Adipocyte (in vitro differentiated cells): ENCODE results near the gene CNPY1.

ENCODE experiments used
- DNase-seq: peaks from one replicate; pipeline ENCODE4 v3.0.0-alpha.2; 2015; ENCODE audit warnings: low read depth
- H3K27me3 ChIP-seq: replicated peaks from 2 replicates; pipeline ENCODE4 v1.7.0; 2013; ENCODE audit warnings: mild to moderate bottlenecking, low read length, moderate library complexity; ENCODE audit not compliant: control insufficient read depth, insufficient read depth
- H3K36me3 ChIP-seq: 2 replicates; pipeline ENCODE4 v1.7.0; 2013; ENCODE audit warnings: low read length, mild to moderate bottlenecking, moderate library complexity; ENCODE audit not compliant: control insufficient read depth, insufficient read depth, severe bottlenecking
- H3K4me1 ChIP-seq: 2 replicates; pipeline ENCODE4 v1.7.0; 2013; ENCODE audit warnings: mild to moderate bottlenecking, low read length, moderate library complexity; ENCODE audit not compliant: control insufficient read depth, insufficient read depth
- H3K4me3 ChIP-seq: 2 replicates; pipeline ENCODE4 v1.7.0; 2013; ENCODE audit warnings: mild to moderate bottlenecking, low read length, moderate library complexity
- H3K9ac ChIP-seq: 2 replicates; pipeline ENCODE4 v1.7.0; 2013; ENCODE audit warnings: mild to moderate bottlenecking, low read length, moderate library complexity
- H3K9me3 ChIP-seq: 2 replicates; pipeline ENCODE4 v1.7.0; 2013; ENCODE audit warnings: mild to moderate bottlenecking, low read length, moderate library complexity; ENCODE audit not compliant: control insufficient read depth

Gene CNPY1

DNA sequence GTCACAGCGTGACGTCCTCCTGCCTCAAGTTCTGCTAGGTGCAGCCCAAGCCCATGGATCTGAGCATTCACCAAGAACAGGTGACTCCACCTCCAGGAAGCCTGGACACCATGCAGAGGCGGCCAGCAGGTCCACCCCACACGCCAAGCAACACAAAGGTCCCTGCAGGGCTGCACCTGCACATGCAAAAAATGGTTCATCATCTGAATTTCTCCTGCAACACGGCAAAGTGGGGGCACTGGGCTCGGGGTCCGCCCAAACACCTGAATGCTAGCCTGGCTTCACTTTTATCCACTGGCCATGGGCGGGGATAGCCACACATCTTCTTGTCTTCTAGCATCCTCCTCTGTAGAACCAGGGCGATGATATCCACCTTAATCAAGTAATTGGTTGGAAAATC, 28.9 kb downstream of the CNPY1 start:
- Histone ChIP-seq H3K4me3 (no peak overlapping the region), H3K9ac (no peak overlapping the region), H3K9me3 (peaks cover 3% of the 10 kb centered on the region), H3K36me3 (no peaks in the 10 kb centered on the region), H3K4me1 (no peaks in the 10 kb centered on the region), H3K27me3 (peaks cover 49% of the 10 kb centered on the region)
- no peak for DNase-seq

DNA sequence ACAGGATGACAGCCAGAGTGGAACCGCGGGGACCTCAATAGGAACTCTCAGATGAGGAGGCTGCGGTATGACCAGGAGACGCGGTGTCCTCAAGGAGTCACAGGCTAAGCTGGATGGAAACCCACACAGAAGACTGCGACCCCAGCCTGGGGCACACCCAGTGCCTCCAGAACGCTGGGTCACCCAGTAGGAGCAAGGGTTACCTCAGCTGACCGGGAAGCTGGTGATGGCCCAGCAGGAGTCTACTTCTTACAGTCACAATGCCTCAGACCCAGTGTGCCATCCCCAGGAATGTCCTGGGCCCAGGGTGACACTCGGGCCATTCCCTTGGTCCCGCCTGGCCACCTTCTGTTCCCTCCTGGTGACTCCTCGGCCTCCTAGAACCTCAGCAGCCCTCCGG, 29.9 kb downstream of the CNPY1 start:
- H3K9me3 ChIP-seq: peaks cover 3% of the 10 kb centered on the region
- H3K4me1 ChIP-seq: no peaks in the 10 kb centered on the region
- H3K27me3 ChIP-seq: peaks cover 54% of the 10 kb centered on the region
- no peak overlapping the region for H3K4me3 ChIP-seq
- no peak for DNase-seq
- H3K36me3 ChIP-seq: no peaks in the 10 kb centered on the region
- H3K9ac ChIP-seq: no peak overlapping the region

DNA sequence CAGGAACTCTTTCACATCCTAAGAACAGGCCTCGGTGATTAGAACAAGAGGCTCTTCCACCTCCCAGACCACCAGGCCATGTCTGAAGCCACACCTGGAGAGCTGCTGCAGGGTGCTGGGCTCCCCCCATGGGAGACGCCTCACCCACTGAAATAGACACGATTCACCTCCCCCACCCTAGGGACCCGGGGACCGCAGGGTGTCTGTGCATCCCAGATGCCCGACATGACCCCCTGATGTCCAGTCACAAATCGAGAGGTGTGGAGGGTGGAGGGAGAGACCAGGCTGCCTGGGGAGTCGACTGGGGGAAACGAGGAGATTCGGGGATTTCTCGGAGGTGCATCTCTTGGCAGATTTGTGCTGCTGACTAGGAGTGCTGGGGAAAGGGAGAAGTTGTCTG, 31.0 kb downstream of the CNPY1 start:
- H3K36me3 ChIP-seq: no peaks in the 10 kb centered on the region
- DNase-seq: no peak
- H3K9me3 ChIP-seq: peaks cover 3% of the 10 kb centered on the region
- H3K9ac ChIP-seq: no peak overlapping the region
- peaks cover 61% of the 10 kb centered on the region for H3K27me3 ChIP-seq
- H3K4me1 ChIP-seq: no peaks in the 10 kb centered on the region
- H3K4me3 ChIP-seq: no peak overlapping the region

DNA sequence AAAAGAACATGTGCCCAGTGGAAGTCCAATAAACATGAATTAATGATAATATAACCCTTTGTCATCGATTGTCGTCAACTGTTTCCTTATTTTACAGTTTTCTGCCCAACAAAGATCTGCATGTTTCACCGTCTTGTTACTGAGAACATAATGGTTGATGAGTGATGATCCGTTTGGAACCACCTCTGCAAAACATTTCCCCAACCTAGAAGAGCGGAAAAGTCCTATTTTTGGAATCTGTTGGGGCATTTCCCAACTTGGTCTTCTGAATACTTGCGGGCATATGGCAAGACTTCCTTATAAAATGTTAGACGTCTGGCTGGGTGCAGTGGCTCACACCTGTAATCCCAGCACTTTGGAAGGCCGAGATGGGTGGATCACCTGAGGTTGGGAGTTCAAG, 32.1 kb downstream of the CNPY1 start:
- no peak for DNase-seq
- peaks cover 3% of the 10 kb centered on the region for H3K9me3 ChIP-seq
- H3K4me3 ChIP-seq: no peak overlapping the region
- no peaks in the 10 kb centered on the region for H3K36me3 ChIP-seq
- no peak overlapping the region for H3K9ac ChIP-seq
- H3K4me1 ChIP-seq: no peaks in the 10 kb centered on the region
- peaks cover 68% of the 10 kb centered on the region for H3K27me3 ChIP-seq

DNA sequence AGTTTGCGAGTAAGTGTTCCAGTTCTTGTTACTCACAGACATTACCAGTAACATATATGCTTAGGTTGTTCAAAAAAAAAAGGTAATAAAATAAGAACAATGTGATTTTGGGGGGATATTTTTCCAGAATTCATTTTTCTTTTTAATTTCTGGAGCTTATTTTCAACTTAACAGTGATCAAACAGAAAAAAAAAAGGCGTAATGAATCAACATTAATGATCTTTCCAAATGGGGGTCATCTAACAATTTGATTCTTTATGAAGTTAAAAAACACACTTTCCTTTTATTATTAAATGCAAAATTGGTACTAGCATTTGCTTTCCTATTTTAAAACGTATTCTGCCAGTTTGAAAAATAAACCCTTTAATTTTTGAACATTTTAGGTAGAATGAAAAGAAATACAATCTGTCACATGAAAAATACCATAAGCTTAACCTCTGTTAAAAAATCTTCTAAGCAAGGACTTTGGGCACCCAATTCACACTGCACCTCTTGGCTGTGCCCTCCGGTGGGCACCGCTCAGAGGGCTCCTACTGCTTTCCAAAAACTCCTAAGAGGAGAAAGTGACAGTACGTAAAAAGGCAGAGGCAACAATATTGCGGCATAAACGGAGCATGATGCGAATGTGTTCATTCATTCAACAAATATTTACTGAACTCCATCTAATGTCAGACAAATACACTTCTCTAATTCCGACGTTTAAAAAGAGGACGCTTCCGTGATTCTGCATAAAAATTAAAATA, 32.6 kb downstream of the CNPY1 start:
- DNase-seq: no peak
- peaks cover 73% of the 10 kb centered on the region for H3K27me3 ChIP-seq
- H3K4me3 ChIP-seq: no peak overlapping the region
- no peak overlapping the region for H3K9ac ChIP-seq
- no peaks in the 10 kb centered on the region for H3K4me1 ChIP-seq
- H3K9me3 ChIP-seq: peaks cover 7% of the 10 kb centered on the region
- H3K36me3 ChIP-seq: no peaks in the 10 kb centered on the region

DNA sequence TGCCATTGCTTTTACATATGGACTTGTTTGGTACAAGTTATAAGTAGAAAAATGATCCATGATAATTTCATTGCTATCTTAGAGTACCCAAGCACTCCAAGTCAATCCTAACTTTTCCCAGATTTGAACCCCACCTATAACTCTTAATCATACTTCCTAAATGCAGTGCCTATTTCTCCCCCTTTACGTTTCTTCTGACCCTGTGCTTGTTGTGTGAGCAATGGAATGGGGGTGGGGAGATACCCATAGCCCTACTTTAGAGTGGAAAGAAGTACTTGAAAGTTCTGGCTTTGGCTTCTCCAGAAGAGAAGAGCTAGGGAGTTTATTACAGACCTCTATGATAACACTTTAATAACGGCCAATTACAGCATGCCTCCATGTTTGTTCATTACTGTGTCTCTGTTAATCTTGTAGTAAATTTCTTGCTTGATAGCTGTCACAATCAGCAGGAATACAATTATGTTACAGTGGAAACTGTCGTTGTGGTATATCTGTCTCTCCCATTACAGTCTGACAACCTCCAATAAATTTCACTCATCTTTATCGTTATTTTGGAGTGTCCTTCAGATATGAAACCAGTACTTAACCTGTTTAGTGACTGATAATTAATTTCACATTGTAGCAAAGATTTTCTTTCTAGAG, 34.0 kb downstream of the CNPY1 start:
- H3K27me3 ChIP-seq: peaks cover 80% of the 10 kb centered on the region
- H3K4me3 ChIP-seq: no peak overlapping the region
- no peaks in the 10 kb centered on the region for H3K36me3 ChIP-seq
- H3K4me1 ChIP-seq: no peaks in the 10 kb centered on the region
- H3K9ac ChIP-seq: no peak overlapping the region
- no peak for DNase-seq
- peaks cover 12% of the 10 kb centered on the region for H3K9me3 ChIP-seq

DNA sequence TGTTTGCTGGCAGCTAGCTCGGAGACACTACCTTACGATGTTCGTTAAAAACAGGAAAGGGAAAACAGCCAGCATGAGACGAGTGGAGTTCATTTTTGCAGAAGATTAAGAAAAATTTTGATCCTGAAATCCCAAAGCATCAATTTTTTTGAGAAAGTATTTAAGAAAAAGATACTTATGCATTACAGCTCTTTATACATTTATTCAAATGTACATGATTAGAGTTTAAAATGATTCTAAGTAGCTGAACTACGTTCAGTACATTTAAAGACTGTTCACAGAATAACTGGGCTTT, 34.7 kb downstream of the CNPY1 start:
- Histone ChIP-seq H3K36me3 (no peaks in the 10 kb centered on the region), H3K4me3 (no peak overlapping the region), H3K9me3 (peaks cover 16% of the 10 kb centered on the region), H3K9ac (no peak overlapping the region), H3K27me3 (peaks cover 86% of the 10 kb centered on the region), H3K4me1 (no peaks in the 10 kb centered on the region)
- no peak for DNase-seq

DNA sequence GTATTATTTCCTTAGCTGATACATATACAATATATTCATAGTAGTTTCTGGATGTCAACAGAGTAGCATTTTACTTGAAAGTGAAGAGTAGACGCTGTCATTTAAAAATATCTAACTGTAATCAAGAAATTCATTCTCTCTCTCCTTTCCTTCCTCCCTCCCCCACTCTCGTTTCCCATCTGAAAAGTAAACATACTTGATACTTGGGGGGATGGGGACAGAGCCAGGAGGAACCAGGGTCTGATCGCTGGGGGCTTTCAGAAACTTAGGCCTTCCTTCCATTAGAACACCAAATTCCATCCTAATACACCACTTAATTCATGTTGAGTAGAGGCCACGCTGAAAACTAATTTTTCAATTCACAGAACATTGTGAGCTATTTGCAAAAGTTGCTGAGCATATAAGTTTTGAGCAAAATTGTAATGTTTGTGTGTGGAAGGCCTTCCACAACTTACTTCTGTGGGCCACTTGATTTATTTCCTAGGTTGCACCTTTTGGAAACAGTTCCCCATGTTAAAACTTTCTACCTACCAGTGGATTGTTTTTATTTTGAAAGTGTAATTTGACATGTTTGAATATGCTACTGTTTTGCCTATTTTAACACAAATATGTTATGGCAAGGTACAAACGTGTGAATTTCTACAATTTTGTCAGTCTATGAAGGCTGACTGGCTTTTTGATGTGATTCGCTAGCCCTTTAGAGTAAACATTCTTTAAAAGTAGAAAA, 35.2 kb downstream of the CNPY1 start:
- Histone ChIP-seq H3K36me3 (no peaks in the 10 kb centered on the region), H3K27me3 (peaks cover 86% of the 10 kb centered on the region), H3K4me1 (no peaks in the 10 kb centered on the region), H3K9ac (no peak overlapping the region), H3K4me3 (no peak overlapping the region), H3K9me3 (peaks cover 13% of the 10 kb centered on the region)
- no peak for DNase-seq

DNA sequence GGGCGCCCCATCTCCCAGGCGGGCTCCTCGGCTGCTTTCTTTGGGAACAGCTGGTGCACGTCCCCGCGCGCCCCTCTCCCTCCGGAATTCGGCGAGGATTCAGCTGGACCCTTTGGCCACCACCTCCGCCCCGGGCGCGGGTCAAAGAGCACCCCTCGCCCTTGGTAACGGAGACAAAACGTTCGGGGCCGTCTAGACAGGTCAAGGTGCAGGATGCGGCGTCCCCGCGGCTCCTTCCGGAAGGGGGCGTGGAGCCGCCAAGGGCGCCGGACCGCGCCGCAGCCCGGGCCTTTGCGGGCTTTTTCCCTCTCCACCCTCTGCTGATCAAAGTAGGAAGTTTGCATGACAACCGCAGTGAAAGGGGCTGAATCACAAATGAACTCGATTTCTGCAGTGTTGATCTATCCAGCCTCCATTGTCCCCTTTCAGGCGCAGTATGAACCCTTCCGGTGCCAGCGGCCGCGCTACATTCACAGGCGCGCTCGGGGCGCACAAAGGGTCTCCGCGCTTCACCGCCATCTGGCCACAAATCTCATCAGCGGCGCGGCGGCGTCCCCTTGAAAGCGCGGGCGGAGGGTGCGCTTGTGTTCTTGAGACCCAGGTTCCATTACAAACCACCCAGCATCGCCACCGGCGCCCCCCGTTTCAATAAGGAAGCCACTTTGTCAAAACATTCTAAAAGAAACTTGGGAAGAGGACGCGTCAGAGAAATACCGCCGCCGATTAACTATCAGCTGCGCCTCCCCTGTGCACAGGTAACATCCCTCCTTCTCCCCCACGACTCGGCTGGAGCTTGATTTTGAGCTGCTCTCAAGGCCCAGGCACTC, 36.4 kb downstream of the CNPY1 start:
- Histone ChIP-seq H3K9me3 (peaks cover 13% of the 10 kb centered on the region), H3K27me3 (peaks cover 94% of the 10 kb centered on the region), H3K9ac (no peak overlapping the region), H3K4me1 (no peaks in the 10 kb centered on the region), H3K4me3 (no peak overlapping the region), H3K36me3 (no peaks in the 10 kb centered on the region)
- DNase-seq: no peak

DNA sequence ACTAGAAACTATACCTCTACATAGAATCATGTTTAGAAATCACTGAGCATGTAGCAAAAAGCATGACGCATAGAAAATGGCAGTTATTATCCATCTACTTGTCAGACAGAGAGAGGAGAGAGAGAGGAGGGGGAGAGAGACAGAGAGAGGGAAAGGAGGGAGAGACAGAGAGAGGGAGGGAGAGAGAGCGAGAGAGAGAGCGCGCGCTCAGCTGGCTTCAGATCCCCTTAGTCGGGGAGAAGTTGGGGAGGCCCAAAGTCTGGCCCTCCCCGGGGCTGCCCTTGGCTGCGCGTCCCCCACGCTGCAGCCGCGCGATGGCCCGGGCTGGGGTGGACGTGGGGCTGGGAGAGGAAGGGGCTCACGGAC, 37.0 kb downstream of the CNPY1 start:
- no peaks in the 10 kb centered on the region for H3K36me3 ChIP-seq
- H3K4me3 ChIP-seq: no peak overlapping the region
- no peak overlapping the region for H3K9ac ChIP-seq
- no peak for DNase-seq
- H3K9me3 ChIP-seq: peaks cover 13% of the 10 kb centered on the region
- H3K4me1 ChIP-seq: no peaks in the 10 kb centered on the region
- H3K27me3 ChIP-seq: peaks cover 99% of the 10 kb centered on the region
